A673 (cell line): ENCODE measurements around the gene SNCAIP. TPM values are rescaled to one million over a fixed set of nuclear protein-coding genes. Genes with fewer than 3 reads are reported as not detected.

Experiments
- BruUV-seq: library from RNA; stranded (reverse); fragments of 400-500 nt; replicated peaks from 2 replicates; lab custom pipeline; 2021; lab: Mats Ljungman, UMichigan
- CTCF ChIA-PET: fragments of 300-600 bp; sonication (Branson Sonifier 250); formaldehyde crosslinking; loops from one replicate; lab custom pipeline; 2022; ENCODE audit warnings: antibody characterized with exemption; lab: Charles Lee
- POLR2A ChIA-PET: fragments of 300-600 bp; sonication (Branson Sonifier 250); formaldehyde crosslinking; loops from one replicate; lab custom pipeline; 2022; ENCODE audit warnings: antibody characterized with exemption; ENCODE audit not compliant: low non-redundant PET; lab: Charles Lee
- DNase-seq: peaks from one replicate; pipeline ENCODE4 v3.0.0-alpha.2; 2015; ENCODE audit warnings: low spot score
- H3K27ac ChIP-seq: fragments of 200-600 bp; sonication (generic); 2 replicates; pipeline ENCODE4 v1.5.1; 2016; ENCODE audit warnings: mixed run types, low read depth, mild to moderate bottlenecking, mixed read lengths, antibody characterized with exemption, low read length; ENCODE audit not compliant: poor library complexity, severe bottlenecking
- H3K27me3 ChIP-seq: fragments of 200-600 bp; sonication (generic); replicated peaks from 2 replicates; pipeline ENCODE4 v1.6.1; 2017; ENCODE audit warnings: mixed run types, low read depth, mild to moderate bottlenecking, mixed read lengths, antibody characterized with exemption, low read length; ENCODE audit not compliant: insufficient read depth, poor library complexity
- H3K36me3 ChIP-seq: fragments of 200-600 bp; sonication (generic); 2 replicates; pipeline ENCODE4 v1.6.1; 2016; ENCODE audit warnings: mixed run types, mild to moderate bottlenecking, mixed read lengths, antibody characterized with exemption, low read length; ENCODE audit not compliant: insufficient read depth, poor library complexity, severe bottlenecking
- H3K4me1 ChIP-seq: fragments of 200-600 bp; sonication (generic); 2 replicates; pipeline ENCODE4 v1.6.1; 2017; ENCODE audit warnings: mixed run types, mild to moderate bottlenecking, mixed read lengths, antibody characterized with exemption, low read length; ENCODE audit not compliant: insufficient read depth, poor library complexity, severe bottlenecking
- H3K4me3 ChIP-seq: fragments of 200-600 bp; sonication (generic); 2 replicates; pipeline ENCODE4 v1.5.1; 2016; ENCODE audit warnings: low read depth, mixed run types, mild to moderate bottlenecking, mixed read lengths, low read length; ENCODE audit not compliant: poor library complexity, severe bottlenecking
- H3K9me3 ChIP-seq: fragments of 200-600 bp; sonication (generic); 2 replicates; pipeline ENCODE4 v1.6.1; 2016; ENCODE audit warnings: mixed run types, low read depth, mild to moderate bottlenecking, mixed read lengths, antibody characterized with exemption, low read length; ENCODE audit not compliant: poor library complexity, severe bottlenecking
- EZH2 ChIP-seq: fragments of 200-600 bp; sonication (generic); IDR thresholded peaks from 2 replicates; pipeline ENCODE4 v1.6.1; 2017; ENCODE audit warnings: borderline replicate concordance, low read depth, mild to moderate bottlenecking, mixed read lengths, antibody characterized with exemption, low read length; ENCODE audit not compliant: poor library complexity, severe bottlenecking
- intact Hi-C: fragments of 100-400 bp; cut with micrococcal nuclease; formaldehyde crosslinking; loops from one replicate; pipeline ENCODE4 v1.10.0; 2022; ENCODE audit not compliant: unreplicated experiment
- total RNA-seq: library from RNA; stranded (reverse); gene quantifications from 2 replicates; pipeline ENCODE4 v1.2.3, GENCODE V29; 2021
- TF ChIP-seq, protein P1 (sequence below): fragments of 300-800, 200-600 bp; sonication (generic); conservative IDR thresholded peaks from 2 replicates; pipeline ENCODE4 v1.5.1; 2017; ENCODE audit warnings: low read depth, mild to moderate bottlenecking, antibody characterized with exemption, low read length, moderate library complexity, mixed read lengths

Gene SNCAIP
- total RNA-seq, 1 experiment from 2014 or later: not detected

GRCh38 chr5:122424132-122424531, 112.1 kb downstream of the SNCAIP start:
- Histone ChIP-seq H3K4me3 (no peak overlapping the region), H3K4me1 (no peaks in the 10 kb centered on the region), H3K36me3 (no peaks in the 10 kb centered on the region), H3K27ac (no peak overlapping the region), H3K27me3 (no peaks in the 10 kb centered on the region), H3K9me3 (no peaks in the 10 kb centered on the region)
- POLR2A ChIA-PET: no interaction called here
- intact Hi-C loops: no loop called here
- CTCF ChIA-PET: no interaction called here
- BruUV-seq: no TSS peak
- TF ChIP-seq EZH2: no peak
- TF ChIP-seq, protein P1, sequence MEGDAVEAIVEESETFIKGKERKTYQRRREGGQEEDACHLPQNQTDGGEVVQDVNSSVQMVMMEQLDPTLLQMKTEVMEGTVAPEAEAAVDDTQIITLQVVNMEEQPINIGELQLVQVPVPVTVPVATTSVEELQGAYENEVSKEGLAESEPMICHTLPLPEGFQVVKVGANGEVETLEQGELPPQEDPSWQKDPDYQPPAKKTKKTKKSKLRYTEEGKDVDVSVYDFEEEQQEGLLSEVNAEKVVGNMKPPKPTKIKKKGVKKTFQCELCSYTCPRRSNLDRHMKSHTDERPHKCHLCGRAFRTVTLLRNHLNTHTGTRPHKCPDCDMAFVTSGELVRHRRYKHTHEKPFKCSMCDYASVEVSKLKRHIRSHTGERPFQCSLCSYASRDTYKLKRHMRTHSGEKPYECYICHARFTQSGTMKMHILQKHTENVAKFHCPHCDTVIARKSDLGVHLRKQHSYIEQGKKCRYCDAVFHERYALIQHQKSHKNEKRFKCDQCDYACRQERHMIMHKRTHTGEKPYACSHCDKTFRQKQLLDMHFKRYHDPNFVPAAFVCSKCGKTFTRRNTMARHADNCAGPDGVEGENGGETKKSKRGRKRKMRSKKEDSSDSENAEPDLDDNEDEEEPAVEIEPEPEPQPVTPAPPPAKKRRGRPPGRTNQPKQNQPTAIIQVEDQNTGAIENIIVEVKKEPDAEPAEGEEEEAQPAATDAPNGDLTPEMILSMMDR: no peak
- no peak for DNase-seq

GRCh38 chr5:122426301-122426700, 114.3 kb downstream of the SNCAIP start:
- Histone ChIP-seq H3K9me3 (no peaks in the 10 kb centered on the region), H3K4me1 (peaks cover 5% of the 10 kb centered on the region), H3K27me3 (no peaks in the 10 kb centered on the region), H3K27ac (no peak overlapping the region), H3K36me3 (no peaks in the 10 kb centered on the region), H3K4me3 (no peak overlapping the region)
- BruUV-seq: no TSS peak
- DNase-seq: no peak
- intact Hi-C loops: no loop called here
- CTCF ChIA-PET: no interaction called here
- no peak for TF ChIP-seq EZH2
- TF ChIP-seq, protein P1: no peak
- POLR2A ChIA-PET: no interaction called here

GRCh38 chr5:122427621-122428020, 115.6 kb downstream of the SNCAIP start:
- Histone ChIP-seq H3K27ac (no peak overlapping the region), H3K4me1 (peaks cover 5% of the 10 kb centered on the region), H3K27me3 (no peaks in the 10 kb centered on the region), H3K36me3 (no peaks in the 10 kb centered on the region), H3K4me3 (no peak overlapping the region), H3K9me3 (no peaks in the 10 kb centered on the region)
- intact Hi-C loops: no loop called here
- CTCF ChIA-PET: no interaction called here
- no TSS peak for BruUV-seq
- POLR2A ChIA-PET: no interaction called here
- TF ChIP-seq EZH2: no peak
- TF ChIP-seq, protein P1: no peak
- no peak for DNase-seq
